ENCODE data around the gene CTBP2. TPM values are rescaled to one million over a fixed set of nuclear protein-coding genes. Genes with fewer than 3 reads are reported as not detected.
"Not testable (repeated sequence)": the region's sequence is repeated elsewhere in the genome, so short reads cannot be mapped to it uniquely, and the experiment has no call there.

CTBP2 gene
- total RNA-seq, 1 donor from 2014 or later, result 57.7 TPM

- DNase-seq (ENCODE audit: low spot score in 2 of 2), result peak in 1 of 2 donors; percentile 19
- intact Hi-C loops (cut with DNase I), result loop anchor here (5.0 to 10.0 kb wide), 2 partner anchors 369 to 422 kb away; partner anchors contain the start of genes EEF1AKMT2 and FAM53B
Observed at GRCh38 chr10:125163803-125164202, 3.4 kb upstream of the CTBP2 start.

GRCh38 chr10:125163312-125163711 is 2.9 kb upstream of the CTBP2 start:
- not testable (repeated sequence) for H3K4me3 ChIP-seq, H3K9me3 ChIP-seq, H3K36me3 ChIP-seq, H3K27me3 ChIP-seq, H3K27ac ChIP-seq, H3K4me1 ChIP-seq
- peak in 1 of 2 donors; percentile 44 for DNase-seq (ENCODE audit: low spot score in 2 of 2)
- intact Hi-C loops (cut with DNase I), result loop anchor here (5.0 to 10.0 kb wide), 2 partner anchors 369 to 421 kb away; partner anchors contain the start of genes EEF1AKMT2 and FAM53B

More at GRCh38 chr10:125163803-125164202, 3.4 kb upstream of the CTBP2 start:
- no peak for TF ChIP-seq CTCF (IDR thresholded peaks at IDR 0.05)
- Histone ChIP-seq H3K36me3 (no peaks in the 10 kb centered on the region), H3K4me3 (no peak overlapping the region), H3K27ac (no peak overlapping the region), H3K4me1 (no peaks in the 10 kb centered on the region), H3K9me3 (no peaks in the 10 kb centered on the region), H3K27me3 (no peaks in the 10 kb centered on the region)

GRCh38 chr10:125162120-125162931 is 2.0 kb upstream of the CTBP2 start:
- peak in 1 of 2 donors; percentile 58 for DNase-seq (ENCODE audit: low spot score in 2 of 2)
- Histone ChIP-seq H3K27ac (peak overlapping the region; percentile 94 to 99), H3K4me3 (peak overlapping the region; percentile 92 to 96), H3K4me1 (peaks cover 0 to 4% of the 10 kb centered on the region in 2 donors), H3K9me3 (no peaks in the 10 kb centered on the region), H3K27me3 (no peaks in the 10 kb centered on the region), H3K36me3 (no peaks in the 10 kb centered on the region)
- TF ChIP-seq CTCF (IDR thresholded peaks at IDR 0.05), result no peak
- intact Hi-C loops (cut with DNase I), result loop anchor here (5.0 to 10.0 kb wide), 2 partner anchors 368 to 420 kb away; partner anchors contain the start of genes EEF1AKMT2 and FAM53B

- Histone ChIP-seq H3K36me3 (no peaks in the 10 kb centered on the region), H3K9me3 (no peaks in the 10 kb centered on the region), H3K4me3 (peak overlapping the region; percentile 92 to 96), H3K4me1 (peaks cover 0 to 8% of the 10 kb centered on the region in 2 donors), H3K27ac (peak overlapping the region; percentile 94 to 99), H3K27me3 (no peaks in the 10 kb centered on the region)
- no peak for DNase-seq (ENCODE audit: low spot score in 2 of 2)
- intact Hi-C loops (cut with DNase I), result loop anchor here (1.0 to 10.0 kb wide), 6 partner anchors 39 to 557 kb away; partner anchors contain the start of genes EDRF1, EEF1AKMT2 and FAM53B
- no peak for TF ChIP-seq CTCF (IDR thresholded peaks at IDR 0.05)
Observed at GRCh38 chr10:125161707-125162119, 1.4 kb upstream of the CTBP2 start.

GRCh38 chr10:125160856-125161706 is 718 bp upstream of the CTBP2 start:
- peaks cover 0 to 14% of the 10 kb centered on the region in 2 donors for H3K4me1 ChIP-seq
- H3K4me3 ChIP-seq, result peak overlapping the region; percentile 92 to 96
- intact Hi-C loops (cut with DNase I), result loop anchor here (1.0 to 10.0 kb wide), 6 partner anchors 38 to 558 kb away; partner anchors contain the start of genes EDRF1, EEF1AKMT2 and FAM53B
- no peaks in the 10 kb centered on the region for H3K27me3 ChIP-seq
- no peaks in the 10 kb centered on the region for H3K9me3 ChIP-seq
- peak; percentile 37 to 56 (median 41) for TF ChIP-seq CTCF (IDR thresholded peaks at IDR 0.05)
- H3K36me3 ChIP-seq, result no peaks in the 10 kb centered on the region
- peak overlapping the region; percentile 94 to 99 for H3K27ac ChIP-seq
- DNase-seq (ENCODE audit: low spot score in 2 of 2), result peak; percentile 56 to 90

Measured in ascending aorta (tissue), 2 donors.